PC-3 (cell line): ENCODE measurements around the gene ZNF785. TPM values are rescaled to one million over a fixed set of nuclear protein-coding genes. Genes with fewer than 3 reads are reported as not detected.

ENCODE experiments used
- ATAC-seq: fragments of 200-7000 bp; cut with Tn5 transposase; 2 replicates; pipeline ENCODE4 v1.9.1; 2020; ENCODE audit warnings: mild to moderate bottlenecking, moderate library complexity
- BruUV-seq: library from RNA; stranded (reverse); fragments of 400-500 nt; replicated peaks from 2 replicates; lab custom pipeline; 2021; lab: Mats Ljungman, UMichigan
- CTCF ChIA-PET: fragments of 300-600 bp; sonication (Branson Sonifier 250); formaldehyde crosslinking; loops from one replicate; lab custom pipeline; 2022; ENCODE audit warnings: antibody characterized with exemption; lab: Charles Lee
- POLR2A ChIA-PET: fragments of 300-600 bp; sonication (Branson Sonifier 250); formaldehyde crosslinking; loops from one replicate; lab custom pipeline; 2022; ENCODE audit warnings: antibody characterized with exemption; ENCODE audit not compliant: unreplicated experiment; lab: Charles Lee
- DNase-seq: peaks from one replicate; pipeline ENCODE4 v3.0.0-alpha.2; 2015
- H2AFZ ChIP-seq: fragments of 300-600 bp; sonication (generic); 2 replicates; pipeline ENCODE4 v1.6.0; 2016; ENCODE audit warnings: antibody characterized with exemption, low read length
- H3F3A ChIP-seq: fragments of 300-600 bp; sonication (generic); one replicate; pipeline ENCODE4 v1.6.0; 2017; ENCODE audit warnings: antibody characterized with exemption, low read length, control low read depth, mild to moderate bottlenecking; ENCODE audit not compliant: unreplicated experiment
- H3K27ac ChIP-seq: fragments of 300-600 bp; sonication (generic); 2 replicates; pipeline ENCODE4 v1.5.1; 2016; ENCODE audit warnings: mild to moderate bottlenecking, low read length
- H3K27me3 ChIP-seq: fragments of 300-600 bp; sonication (generic); 2 replicates; pipeline ENCODE4 v1.6.1; 2016; ENCODE audit warnings: low read length, mixed read lengths
- H3K36me3 ChIP-seq: fragments of 300-600 bp; sonication (generic); 2 replicates; pipeline ENCODE4 v1.6.1; 2016; ENCODE audit warnings: low read depth, mixed run types, low read length, mixed read lengths
- H3K4me1 ChIP-seq: fragments of 300-600 bp; sonication (generic); 2 replicates; pipeline ENCODE4 v1.5.1; 2016; ENCODE audit warnings: low read length; ENCODE audit not compliant: insufficient read depth
- H3K4me2 ChIP-seq: fragments of 300-600 bp; sonication (generic); 2 replicates; pipeline ENCODE4 v1.6.0; 2016; ENCODE audit warnings: low read length
- H3K4me3 ChIP-seq: fragments of 300-600 bp; sonication (generic); 2 replicates; pipeline ENCODE4 v1.5.1; 2016; ENCODE audit warnings: mild to moderate bottlenecking, low read length, mixed read lengths
- H3K79me2 ChIP-seq: fragments of 300-600 bp; sonication (generic); 2 replicates; pipeline ENCODE4 v1.6.1; 2017; ENCODE audit warnings: low read length, mixed read lengths
- H3K9ac ChIP-seq: fragments of 300-600 bp; sonication (generic); 2 replicates; pipeline ENCODE4 v1.6.0; 2016; ENCODE audit warnings: mild to moderate bottlenecking, low read length
- H3K9me2 ChIP-seq: fragments of 300-600 bp; sonication (generic); replicated peaks from 2 replicates; pipeline ENCODE4 v1.6.1; 2016; ENCODE audit warnings: mixed run types, low read length, mixed read lengths
- H3K9me3 ChIP-seq: fragments of 300-600 bp; sonication (generic); 2 replicates; pipeline ENCODE4 v1.6.1; 2016; ENCODE audit warnings: low read length, mixed read lengths
- H4K20me1 ChIP-seq: fragments of 300-600 bp; sonication (generic); 2 replicates; pipeline ENCODE4 v1.6.1; 2016; ENCODE audit warnings: low read length, mixed read lengths
- CTCF ChIP-seq: fragments of 300-600 bp; sonication (generic); conservative IDR thresholded peaks from 2 replicates; pipeline ENCODE4 v1.5.1; 2017; ENCODE audit warnings: antibody characterized with exemption, low read depth, mild to moderate bottlenecking, low read length
- EZH2 ChIP-seq: fragments of 300-600 bp; sonication (generic); IDR thresholded peaks from one replicate; pipeline ENCODE4 v1.6.1; 2017; ENCODE audit warnings: antibody characterized with exemption, mild to moderate bottlenecking, low read length; ENCODE audit not compliant: unreplicated experiment
- EZH2phosphoT487 ChIP-seq: fragments of 300-600 bp; sonication (generic); IDR thresholded peaks from 2 replicates; pipeline ENCODE4 v1.6.1; 2018; ENCODE audit warnings: mild to moderate bottlenecking, antibody characterized with exemption, low read length, borderline replicate concordance
- intact Hi-C: fragments of 100-400 bp; cut with micrococcal nuclease; formaldehyde crosslinking; loops from 2 replicates; pipeline ENCODE4 v1.9.0; 2023
- total RNA-seq: library from RNA; depleted of rRNA; stranded (reverse); fragments of >200 nt; gene quantifications from 2 replicates; pipeline ENCODE4 v1.2.3, GENCODE V29; 2014

ZNF785 gene
- total RNA-seq, 1 experiment from 2014 or later: 4.9 TPM

- intact Hi-C loops: no loop called here
- no peak for ATAC-seq
- no peaks in the 10 kb centered on the region for H3K36me3 ChIP-seq
- H3K27me3 ChIP-seq: no peaks in the 10 kb centered on the region
- POLR2A ChIA-PET: no interaction called here
- H3K9me3 ChIP-seq: no peaks in the 10 kb centered on the region
- H3K9me2 ChIP-seq: no peaks in the 10 kb centered on the region
- H3K4me3 ChIP-seq: no peak overlapping the region
- no peak overlapping the region for H3K27ac ChIP-seq
- CTCF ChIA-PET: no interaction called here
- no peak overlapping the region for H2AFZ ChIP-seq
- no peaks in the 10 kb centered on the region for H3F3A ChIP-seq
- DNase-seq: no peak
- no peak overlapping the region for H3K4me2 ChIP-seq
- TF ChIP-seq CTCF (no peak), EZH2 (no peak), EZH2phosphoT487 (no peak)
- no TSS peak for BruUV-seq
- H3K4me1 ChIP-seq: no peaks in the 10 kb centered on the region
- H3K9ac ChIP-seq: no peak overlapping the region
- H3K79me2 ChIP-seq: no peaks in the 10 kb centered on the region
- H4K20me1 ChIP-seq: no peaks in the 10 kb centered on the region
Observed at GRCh38 chr16:30548416-30549253, 36.9 kb downstream of the ZNF785 start.

- POLR2A ChIA-PET: no interaction called here
- Histone ChIP-seq H4K20me1 (no peaks in the 10 kb centered on the region), H3K9ac (no peak overlapping the region), H3F3A (no peaks in the 10 kb centered on the region), H3K79me2 (no peaks in the 10 kb centered on the region), H3K4me3 (no peak overlapping the region), H3K9me3 (no peaks in the 10 kb centered on the region), H3K4me2 (no peak overlapping the region), H3K27ac (no peak overlapping the region), H2AFZ (no peak overlapping the region), H3K4me1 (no peaks in the 10 kb centered on the region), H3K9me2 (no peaks in the 10 kb centered on the region), H3K36me3 (no peaks in the 10 kb centered on the region), H3K27me3 (no peaks in the 10 kb centered on the region)
- intact Hi-C loops: no loop called here
- TF ChIP-seq EZH2 (no peak), CTCF (no peak), EZH2phosphoT487 (no peak)
- DNase-seq: no peak
- CTCF ChIA-PET: no interaction called here
- ATAC-seq: no peak
- BruUV-seq: no TSS peak
Observed at GRCh38 chr16:30546115-30546514, 39.4 kb downstream of the ZNF785 start.

- DNase-seq: no peak
- POLR2A ChIA-PET: no interaction called here
- BruUV-seq: no TSS peak
Observed at GRCh38 chr16:30543067-30543466, 42.4 kb downstream of the ZNF785 start.

More at GRCh38 chr16:30543067-30543466, 42.4 kb downstream of the ZNF785 start:
- CTCF ChIA-PET: no interaction called here
- Histone ChIP-seq H3K4me2 (no peak overlapping the region), H3K27me3 (no peaks in the 10 kb centered on the region), H3K9me2 (no peaks in the 10 kb centered on the region), H3K9ac (no peak overlapping the region), H3F3A (no peaks in the 10 kb centered on the region), H3K27ac (no peak overlapping the region), H3K9me3 (no peaks in the 10 kb centered on the region), H4K20me1 (no peaks in the 10 kb centered on the region), H3K79me2 (no peaks in the 10 kb centered on the region), H2AFZ (no peak overlapping the region), H3K4me1 (no peaks in the 10 kb centered on the region), H3K36me3 (no peaks in the 10 kb centered on the region), H3K4me3 (no peak overlapping the region)
- intact Hi-C loops: no loop called here
- no peak for TF ChIP-seq EZH2phosphoT487
- ATAC-seq: no peak
